HepG2 (cell line): ENCODE results near the gene CDC42EP3. TPM values are rescaled to one million over a fixed set of nuclear protein-coding genes. Genes with fewer than 3 reads are reported as not detected.

Source experiments
- ATAC-seq: fragments of 200-7000 bp; cut with Tn5 transposase; 3 replicates; pipeline ENCODE4 v1.9.1; 2020; ENCODE audit warnings: mild to moderate bottlenecking, moderate library complexity
- BruUV-seq: library from RNA; stranded (reverse); fragments of 400-500 nt; replicated peaks from 2 replicates; lab custom pipeline; 2021; lab: Mats Ljungman, UMichigan
- CTCF ChIA-PET: fragments of 300-600 bp; formaldehyde crosslinking; extraction: SDS; loops from one replicate; lab custom pipeline; 2021; ENCODE audit warnings: low total read pairs, inconsistent platforms, low intra/inter-chr PET ratio; lab: Yijun Ruan, JAX
- POLR2A ChIA-PET: fragments of 350-600 bp; sonication (Branson Sonifier 250); formaldehyde crosslinking; loops from one replicate; lab custom pipeline; 2020; ENCODE audit warnings: antibody characterized with exemption, inconsistent platforms; lab: Yijun Ruan, JAX
- DNase-seq: peaks from one replicate; pipeline ENCODE4 v3.0.0-alpha.2; 2015; ENCODE audit warnings: low spot score
- FAIRE-seq: peaks from 3 replicates; lab custom pipeline; 2011; peaks lifted over from hg19 to GRCh38; lab: Jason Lieb, UNC
- H2AFZ ChIP-seq: one replicate; pipeline ENCODE4 v1.6.1; 2011; ENCODE audit warnings: low read length, inconsistent platforms
- H3K27ac ChIP-seq: fragments of 300-600 bp; 3 replicates; pipeline ENCODE4 v1.8.0; 2011; ENCODE audit warnings: mixed run types, mild to moderate bottlenecking, mixed read lengths, low read length, inconsistent platforms; ENCODE audit not compliant: insufficient read depth; ENCODE audit errors: extremely low read length
- H3K27me3 ChIP-seq, 2 experiments: fragments of 200-600 bp in 1 of 2; 2 replicates in 1 of 2; 3 replicates in 1 of 2; pipeline versions ENCODE4 v1.6.0 to v1.8.0; 2011; ENCODE audit warnings: low read length in 2 of 2, mild to moderate bottlenecking in 2 of 2, moderate library complexity in 2 of 2, inconsistent platforms in 1 of 2; ENCODE audit not compliant: insufficient read depth in 2 of 2, control insufficient read depth in 1 of 2
- H3K36me3 ChIP-seq, 2 experiments: fragments of 200-600 bp in 1 of 2; replicated peaks in 1 of 2; 2 replicates in 1 of 2; 3 replicates in 1 of 2; pipeline versions ENCODE4 v1.5.1 to v1.8.0; 2011; ENCODE audit warnings: low read length in 2 of 2, inconsistent platforms in 1 of 2; ENCODE audit not compliant: insufficient read depth in 2 of 2, control insufficient read depth in 1 of 2
- H3K4me1 ChIP-seq: 2 replicates; pipeline ENCODE4 v1.5.1; 2012; ENCODE audit warnings: low read length, inconsistent platforms; ENCODE audit not compliant: insufficient read depth
- H3K4me2 ChIP-seq: 2 replicates; pipeline ENCODE4 v1.6.0; 2011; ENCODE audit warnings: low read depth, low read length, inconsistent platforms
- H3K4me3 ChIP-seq, 3 experiments: fragments of 200-600 bp in 1 of 3; sonication (generic), shearing (Covaris generic) in 1 of 3; replicated peaks in 1 of 3; 2 replicates each; pipeline ENCODE4 v1.5.1; 2011 to 2016; ENCODE audit warnings: low read length in 3 of 3, inconsistent platforms in 2 of 3, low read depth in 2 of 3, mild to moderate bottlenecking in 2 of 3, control low read depth in 1 of 3, mixed read lengths in 1 of 3; ENCODE audit not compliant: insufficient read depth in 1 of 3
- H3K79me2 ChIP-seq: one replicate; pipeline ENCODE4 v1.6.1; 2011; ENCODE audit warnings: low read length, inconsistent platforms; ENCODE audit not compliant: insufficient read depth
- H3K9ac ChIP-seq: 2 replicates; pipeline ENCODE4 v1.6.0; 2011; ENCODE audit warnings: mild to moderate bottlenecking, low read depth, low read length, inconsistent platforms; ENCODE audit not compliant: insufficient read depth
- H3K9me3 ChIP-seq: 2 replicates; pipeline ENCODE4 v1.5.1; 2012; ENCODE audit warnings: mild to moderate bottlenecking, low read length
- H4K20me1 ChIP-seq: 2 replicates; pipeline ENCODE4 v1.6.0; 2011; ENCODE audit warnings: inconsistent platforms, mild to moderate bottlenecking, low read length, moderate library complexity; ENCODE audit not compliant: insufficient read depth
- CREB3 ChIP-seq: sonication (generic); formaldehyde crosslinking; IDR thresholded peaks from 2 replicates; pipeline ENCODE4 v1.5.0; 2020; ENCODE audit warnings: missing genetic modification reagents
- KDM2A ChIP-seq: sonication (generic); formaldehyde crosslinking; IDR thresholded peaks from 2 replicates; pipeline ENCODE4 v1.4.0; 2020; ENCODE audit warnings: low read depth, missing genetic modification reagents, borderline replicate concordance
- KLF11 ChIP-seq: IDR thresholded peaks from 2 replicates; pipeline ENCODE4 v1.6.1; 2016; ENCODE audit warnings: missing compliant biosample characterization
- KMT2A ChIP-seq: sonication (generic); formaldehyde crosslinking; IDR thresholded peaks from 2 replicates; pipeline ENCODE4 v1.4.0; 2020; ENCODE audit warnings: missing genetic modification reagents
- NFAT5 ChIP-seq: sonication (generic); formaldehyde crosslinking; IDR thresholded peaks from 2 replicates; pipeline ENCODE4 v1.4.0; 2020; ENCODE audit warnings: missing genetic modification reagents
- POGK ChIP-seq: sonication (generic); formaldehyde crosslinking; conservative IDR thresholded peaks from 2 replicates; pipeline ENCODE4 v1.8.0; 2022; ENCODE audit warnings: mild to moderate bottlenecking, moderate library complexity, missing genetic modification reagents
- ZKSCAN5 ChIP-seq: sonication (generic); formaldehyde crosslinking; IDR thresholded peaks from 2 replicates; pipeline ENCODE4 v1.5.1; 2020; ENCODE audit warnings: mild to moderate bottlenecking, missing genetic modification reagents
- ZSCAN30 ChIP-seq: sonication (generic); formaldehyde crosslinking; IDR thresholded peaks from 2 replicates; pipeline ENCODE4 v1.5.0; 2020; ENCODE audit warnings: mild to moderate bottlenecking, missing genetic modification reagents
- ZSCAN9 ChIP-seq: IDR thresholded peaks from 2 replicates; pipeline ENCODE4 v1.6.1; 2016; ENCODE audit warnings: borderline replicate concordance
- WGBS: methylation state at CpG from one replicate; pipeline ENCODE4 v1.1.6; 2017; ENCODE audit warnings: low lambda C conversion rate; 5-methylcytosine and 5-hydroxymethylcytosine counted together
- in situ Hi-C: cut with HindIII; loops from 2 replicates; pipeline ENCODE4 v1.10.0; 2017; ENCODE audit warnings: low pct_unique_long_range_greater_than_20kb; ENCODE audit not compliant: extremely low pct_ligation_motif_present
- intact Hi-C: fragments of 100-400 bp; cut with micrococcal nuclease; formaldehyde crosslinking; loops from one replicate; pipeline ENCODE4 v1.10.0; 2022; ENCODE audit not compliant: unreplicated experiment
- polyA plus RNA-seq, 8 experiments: library from polyadenylated mRNA; depleted of rRNA in 3 of 8; stranded (reverse) in 7 of 8; unstranded in 1 of 8; fragments of >200 nt; fragmentation: Illumina TruSeq in 4 of 8; extraction: Trizol in 4 of 8; gene quantifications; 2 replicates each; pipeline versions ENCODE4 v1.2.1 to v1.2.3, GENCODE V29; 2011 to 2016; ENCODE audit warnings: low read depth in 4 of 8, missing spikeins in 1 of 8, mixed read lengths in 1 of 8; ENCODE audit not compliant: insufficient read depth in 1 of 8
- total RNA-seq, 5 experiments: library from RNA; depleted of rRNA; stranded (reverse); fragments of >200 nt; fragmentation: Illumina TruSeq; extraction: Trizol; gene quantifications; 2 replicates each; pipeline ENCODE4 v1.2.3, GENCODE V29; 2016; ENCODE audit warnings: low read depth in 1 of 5

Gene CDC42EP3
- total and polyA plus RNA-seq, 2 of the 13 experiments (the other 11 are each of a cell fraction or from before 2014, with no cell fraction given) = 0.01 TPM; not detected in 1

- TF ChIP-seq CREB3 (CRISPR knock-in tag) = no peak
- TF ChIP-seq NFAT5 (CRISPR knock-in tag) = no peak
- TF ChIP-seq ZSCAN9 (CRISPR knock-in tag) = no peak
These were observed 2.0 kb downstream of the CDC42EP3 start (continued) for GRCh38 chr2:37669446-37669845.

GRCh38 chr2:37667704-37668103 is 3.7 kb downstream of the CDC42EP3 start:
- in situ Hi-C loops = no loop called here
- intact Hi-C loops = no loop called here
- WGBS = 6% methylated on average over 2 of the region's 2 CpGs
- Histone ChIP-seq H3K9ac (no peak overlapping the region), H3K9me3 (no peaks in the 10 kb centered on the region), H2AFZ (no peak overlapping the region), H3K4me1 (peaks cover 13% of the 10 kb centered on the region), H3K4me2 (no peak overlapping the region), H3K79me2 (no peaks in the 10 kb centered on the region), H4K20me1 (no peaks in the 10 kb centered on the region; the same call in 1 of the 2 replicates), H3K36me3 (no peaks in the 10 kb centered on the region), H3K27me3 (peaks cover 11 to 46% of the 10 kb centered on the region in 2 experiments), H3K27ac (no peak overlapping the region)
- ATAC-seq = no peak
- no TSS peak for BruUV-seq
- FAIRE-seq = no peak
- CTCF ChIA-PET = no interaction called here
- DNase-seq = no peak
- TF ChIP-seq KLF11 (CRISPR knock-in tag) (no peak), KDM2A (CRISPR knock-in tag) (no peak), ZKSCAN5 (CRISPR knock-in tag) (no peak), ZSCAN30 (no peak), KMT2A (CRISPR knock-in tag) (no peak), POGK (CRISPR knock-in tag) (no peak)
- TF ChIP-seq, all 625 proteins: peak for 0
- H3K4me3 ChIP-seq = no peak overlapping the region
- POLR2A ChIA-PET = no interaction called here
